Muscle layer of colon (tissue), 2 donors: ENCODE data around the gene FRG1.
"Not testable (repeated sequence)": the region's sequence is repeated elsewhere in the genome, so short reads cannot be mapped to it uniquely, and the experiment has no call there.

ENCODE experiments used
- H3K27ac ChIP-seq: one replicate; pipeline ENCODE4 v1.7.0; 2013; ENCODE audit warnings: low read depth, mild to moderate bottlenecking, low read length, moderate library complexity
- H3K27me3 ChIP-seq, 2 donors: one replicate each; pipeline ENCODE4 v1.7.0; 2013; ENCODE audit warnings: low read length in 2 of 2, mild to moderate bottlenecking in 2 of 2; ENCODE audit not compliant: insufficient read depth in 2 of 2, control insufficient read depth in 1 of 2
- H3K36me3 ChIP-seq: one replicate; pipeline ENCODE4 v1.7.0; 2013; ENCODE audit warnings: mild to moderate bottlenecking, low read length; ENCODE audit not compliant: insufficient read depth
- H3K4me1 ChIP-seq: one replicate; pipeline ENCODE4 v1.7.0; 2013; ENCODE audit warnings: mild to moderate bottlenecking, low read length; ENCODE audit not compliant: insufficient read depth
- H3K4me3 ChIP-seq, 2 donors: one replicate each; pipeline ENCODE4 v1.7.0; 2013; ENCODE audit warnings: low read length in 2 of 2, low read depth in 1 of 2, mild to moderate bottlenecking in 1 of 2, moderate library complexity in 1 of 2
- H3K9ac ChIP-seq: one replicate; pipeline ENCODE4 v1.7.0; 2013; ENCODE audit warnings: low read length
- H3K9me3 ChIP-seq: one replicate; pipeline ENCODE4 v1.7.0; 2013; ENCODE audit warnings: mild to moderate bottlenecking, low read length
- donor health status: abdominal sarcoma.
- donor health status: Adenocarcinoma of cecum.

The FRG1 gene

GRCh38 chr4:189988877-189989431 lies 48.3 kb downstream of the FRG1 start:
- Histone ChIP-seq H3K4me1 (no peaks in the 10 kb centered on the region), H3K9me3 (no peaks in the 10 kb centered on the region), H3K36me3 (no peaks in the 10 kb centered on the region), H3K27ac (no peak overlapping the region), H3K27me3 (no peaks in the 10 kb centered on the region), H3K9ac (no peak overlapping the region), H3K4me3 (no peak overlapping the region)

- not testable (repeated sequence) for H3K9ac ChIP-seq, H3K4me1 ChIP-seq, H3K36me3 ChIP-seq, H3K4me3 ChIP-seq, H3K27ac ChIP-seq, H3K9me3 ChIP-seq, H3K27me3 ChIP-seq
These were observed 49.3 kb downstream of the FRG1 start for GRCh38 chr4:189989941-189990340.
